Natural killer cell treated with Interleukin-12 subunit alpha and Interleukin-12 subunit beta and Interleukin-15 and Interleukin-18, amount 100 ng/mL, for 72 hours (primary cell): ENCODE data around the gene SCTR. TPM values are rescaled to one million over a fixed set of nuclear protein-coding genes. Genes with fewer than 3 reads are reported as not detected.
A peak's percentile ranks its signal among the peaks of the same experiment; 100 is the strongest.

ENCODE experiments used
- ATAC-seq, 2 donors: fragments of 150-1000 bp; cut with Tn5 transposase in 1 of 2; sonication (Bioruptor Pico), chemical (Tn5 transposase) in 1 of 2; 2 replicates each; pipeline ENCODE4 v1.10.0; 2021
- DNase-seq: peaks from one replicate; pipeline ENCODE4 v3.0.0; 2022; ENCODE audit warnings: low spot score
- H3K27ac Mint-ChIP-seq, 2 donors: 1 replicate in 1 of 2; 2 replicates in 1 of 2; pipeline ENCODE4 v1.8.0; 2022; ENCODE audit warnings: mixed read lengths in 2 of 2, mild to moderate bottlenecking in 1 of 2, moderate library complexity in 1 of 2
- H3K27me3 Mint-ChIP-seq, 2 donors: 1 replicate in 1 of 2; 2 replicates in 1 of 2; pipeline ENCODE4 v1.8.0; 2022; ENCODE audit warnings: mixed read lengths in 2 of 2
- H3K36me3 Mint-ChIP-seq: one replicate; pipeline ENCODE4 v1.8.0; 2022; ENCODE audit warnings: mixed read lengths
- H3K4me1 Mint-ChIP-seq, 2 donors: 1 replicate in 1 of 2; 2 replicates in 1 of 2; pipeline ENCODE4 v1.8.0; 2022; ENCODE audit warnings: low read depth in 2 of 2, mixed read lengths in 2 of 2, mild to moderate bottlenecking in 1 of 2
- H3K4me3 Mint-ChIP-seq: one replicate; pipeline ENCODE4 v1.8.0; 2022; ENCODE audit warnings: mixed read lengths
- H3K9me3 Mint-ChIP-seq: 2 replicates; pipeline ENCODE4 v1.8.0; 2022; ENCODE audit warnings: mixed read lengths
- total RNA-seq, 2 donors: library from RNA; stranded (reverse); gene quantifications; one replicate each; pipeline ENCODE4 v1.2.3, GENCODE V29; 2022

SCTR gene
- total RNA-seq, 2 donors from 2014 or later = not detected

GRCh38 chr2:119480184-119480583, 44.1 kb downstream of the SCTR start:
- Mint-ChIP-seq H3K27me3 (peaks cover 0 to 9% of the 10 kb centered on the region in 2 donors), H3K9me3 (no peaks in the 10 kb centered on the region), H3K27ac (no peak overlapping the region), H3K4me3 (no peak overlapping the region), H3K4me1 (peaks cover 0 to 3% of the 10 kb centered on the region in 2 donors), H3K36me3 (no peaks in the 10 kb centered on the region)
- DNase-seq = no peak
- ATAC-seq = no peak

- Mint-ChIP-seq H3K27me3 (peaks cover 0 to 4% of the 10 kb centered on the region in 2 donors), H3K27ac (no peak overlapping the region), H3K4me3 (no peak overlapping the region), H3K9me3 (no peaks in the 10 kb centered on the region), H3K4me1 (peaks cover 0 to 3% of the 10 kb centered on the region in 2 donors), H3K36me3 (no peaks in the 10 kb centered on the region)
- ATAC-seq (no peak), DNase-seq (no peak)
Measured at GRCh38 chr2:119478978-119479295, 45.3 kb downstream of the SCTR start.

- peaks cover 0 to 3% of the 10 kb centered on the region in 2 donors for H3K27me3 Mint-ChIP-seq
- H3K9me3 Mint-ChIP-seq = no peaks in the 10 kb centered on the region
- H3K4me1 Mint-ChIP-seq = peaks cover 0 to 3% of the 10 kb centered on the region in 2 donors
- no peak overlapping the region for H3K27ac Mint-ChIP-seq
- H3K36me3 Mint-ChIP-seq = no peaks in the 10 kb centered on the region
- H3K4me3 Mint-ChIP-seq = no peak overlapping the region
- no peak for DNase-seq
- no peak for ATAC-seq
Measured at GRCh38 chr2:119478188-119478977, 45.9 kb downstream of the SCTR start.

GRCh38 chr2:119477113-119477505, 47.2 kb downstream of the SCTR start:
- no peaks in the 10 kb centered on the region for H3K36me3 Mint-ChIP-seq
- H3K4me1 Mint-ChIP-seq = peaks cover 0 to 3% of the 10 kb centered on the region in 2 donors
- H3K9me3 Mint-ChIP-seq = no peaks in the 10 kb centered on the region
- H3K27ac Mint-ChIP-seq = no peak overlapping the region
- ATAC-seq (no peak), DNase-seq (no peak)
- H3K4me3 Mint-ChIP-seq = no peak overlapping the region
- peaks cover 0 to 3% of the 10 kb centered on the region in 2 donors for H3K27me3 Mint-ChIP-seq

- H3K36me3 Mint-ChIP-seq = no peaks in the 10 kb centered on the region
- no peak overlapping the region for H3K27ac Mint-ChIP-seq
- ATAC-seq (peak in 1 of 2 donors; percentile 60), DNase-seq (no peak)
- no peaks in the 10 kb centered on the region for H3K9me3 Mint-ChIP-seq
- no peak overlapping the region for H3K4me3 Mint-ChIP-seq
- peaks cover 0 to 3% of the 10 kb centered on the region in 2 donors for H3K27me3 Mint-ChIP-seq
- H3K4me1 Mint-ChIP-seq = peaks cover 0 to 3% of the 10 kb centered on the region in 2 donors
Measured at GRCh38 chr2:119476301-119477112, 47.8 kb downstream of the SCTR start.

GRCh38 chr2:119475857-119476244, 48.4 kb downstream of the SCTR start:
- peaks cover 0 to 3% of the 10 kb centered on the region in 2 donors for H3K4me1 Mint-ChIP-seq
- no peak overlapping the region for H3K27ac Mint-ChIP-seq
- H3K27me3 Mint-ChIP-seq = peaks cover 0 to 6% of the 10 kb centered on the region in 2 donors
- H3K4me3 Mint-ChIP-seq = no peak overlapping the region
- ATAC-seq = no peak
- no peaks in the 10 kb centered on the region for H3K9me3 Mint-ChIP-seq
- H3K36me3 Mint-ChIP-seq = no peaks in the 10 kb centered on the region
- no peak for DNase-seq

GRCh38 chr2:119475225-119475856, 48.9 kb downstream of the SCTR start:
- Mint-ChIP-seq H3K4me1 (peaks cover 0 to 3% of the 10 kb centered on the region in 2 donors), H3K4me3 (no peak overlapping the region), H3K9me3 (no peaks in the 10 kb centered on the region), H3K36me3 (no peaks in the 10 kb centered on the region), H3K27ac (no peak overlapping the region), H3K27me3 (peaks cover 0 to 6% of the 10 kb centered on the region in 2 donors)
- DNase-seq (no peak), ATAC-seq (no peak)

- ATAC-seq = peak in 1 of 2 donors; percentile 10
- Mint-ChIP-seq H3K4me1 (peaks cover 0 to 3% of the 10 kb centered on the region in 2 donors), H3K36me3 (no peaks in the 10 kb centered on the region)
Measured at GRCh38 chr2:119474371-119475224, 49.7 kb downstream of the SCTR start.

GRCh38 chr2:119473621-119474370, 50.5 kb downstream of the SCTR start:
- H3K4me3 Mint-ChIP-seq = no peak overlapping the region
- peaks cover 2 to 6% of the 10 kb centered on the region in 2 donors for H3K27me3 Mint-ChIP-seq
- H3K36me3 Mint-ChIP-seq = no peaks in the 10 kb centered on the region
- H3K4me1 Mint-ChIP-seq = peaks cover 0 to 3% of the 10 kb centered on the region in 2 donors
- no peak overlapping the region for H3K27ac Mint-ChIP-seq
- DNase-seq (no peak), ATAC-seq (no peak)
- no peaks in the 10 kb centered on the region for H3K9me3 Mint-ChIP-seq

More at GRCh38 chr2:119474371-119475224, 49.7 kb downstream of the SCTR start:
- peaks cover 0 to 6% of the 10 kb centered on the region in 2 donors for H3K27me3 Mint-ChIP-seq
- no peak overlapping the region for H3K4me3 Mint-ChIP-seq
- no peaks in the 10 kb centered on the region for H3K9me3 Mint-ChIP-seq
- H3K27ac Mint-ChIP-seq = no peak overlapping the region
- DNase-seq = no peak

- no peaks in the 10 kb centered on the region for H3K9me3 Mint-ChIP-seq
- H3K4me1 Mint-ChIP-seq = peaks cover 0 to 3% of the 10 kb centered on the region in 2 donors
- no peaks in the 10 kb centered on the region for H3K36me3 Mint-ChIP-seq
- no peak for ATAC-seq
- peaks cover 7 to 9% of the 10 kb centered on the region in 2 donors for H3K27me3 Mint-ChIP-seq
- DNase-seq = no peak
- H3K27ac Mint-ChIP-seq = no peak overlapping the region
- H3K4me3 Mint-ChIP-seq = no peak overlapping the region
Measured at GRCh38 chr2:119472749-119473148, 51.5 kb downstream of the SCTR start.

GRCh38 chr2:119469661-119470297, 54.5 kb downstream of the SCTR start:
- ATAC-seq (no peak), DNase-seq (peak; percentile 16)
- H3K4me3 Mint-ChIP-seq = no peak overlapping the region
- no peak overlapping the region for H3K27ac Mint-ChIP-seq
- H3K36me3 Mint-ChIP-seq = no peaks in the 10 kb centered on the region
- H3K9me3 Mint-ChIP-seq = no peaks in the 10 kb centered on the region
- no peaks in the 10 kb centered on the region for H3K4me1 Mint-ChIP-seq
- H3K27me3 Mint-ChIP-seq = peaks cover 6 to 7% of the 10 kb centered on the region in 2 donors

GRCh38 chr2:119469131-119469530, 55.2 kb downstream of the SCTR start:
- no peak overlapping the region for H3K27ac Mint-ChIP-seq
- ATAC-seq = no peak
- no peak overlapping the region for H3K4me3 Mint-ChIP-seq
- peaks cover 6 to 7% of the 10 kb centered on the region in 2 donors for H3K27me3 Mint-ChIP-seq
- no peaks in the 10 kb centered on the region for H3K36me3 Mint-ChIP-seq
- H3K9me3 Mint-ChIP-seq = no peaks in the 10 kb centered on the region
- no peaks in the 10 kb centered on the region for H3K4me1 Mint-ChIP-seq
- DNase-seq = no peak
